Liver (tissue), 9 donors: ENCODE results near the gene MRPL42. TPM values are rescaled to one million over a fixed set of nuclear protein-coding genes. Genes with fewer than 3 reads are reported as not detected.

Experiments
- DNase-seq: peaks from one replicate; pipeline ENCODE4 v3.0.0-alpha.2; 2017; ENCODE audit warnings: low spot score
- H3K27ac ChIP-seq, 2 donors: one replicate each; pipeline ENCODE4 v1.7.0; 2013; ENCODE audit warnings: inconsistent platforms in 2 of 2, low read length in 2 of 2, control low read depth in 1 of 2, low read depth in 1 of 2, mild to moderate bottlenecking in 1 of 2
- H3K27me3 ChIP-seq, 4 donors: one replicate each; pipeline versions ENCODE4 v1.6.1 to v1.7.0; 2013; ENCODE audit warnings: low read length in 3 of 4, inconsistent platforms in 1 of 4, mild to moderate bottlenecking in 1 of 4, moderate library complexity in 1 of 4; ENCODE audit not compliant: control insufficient read depth in 4 of 4, insufficient read depth in 4 of 4
- H3K36me3 ChIP-seq, 4 donors: one replicate each; pipeline versions ENCODE4 v1.6.1 to v1.7.0; 2013; ENCODE audit warnings: low read length in 3 of 4, mild to moderate bottlenecking in 3 of 4, low read depth in 1 of 4, moderate library complexity in 1 of 4; ENCODE audit not compliant: control insufficient read depth in 4 of 4, insufficient read depth in 3 of 4
- H3K4me1 ChIP-seq, 4 donors: one replicate each; pipeline versions ENCODE4 v1.6.1 to v1.7.0; 2013; ENCODE audit warnings: low read length in 3 of 4, mild to moderate bottlenecking in 3 of 4, moderate library complexity in 1 of 4; ENCODE audit not compliant: control insufficient read depth in 4 of 4, insufficient read depth in 4 of 4
- H3K4me3 ChIP-seq, 3 donors: one replicate each; pipeline versions ENCODE4 v1.6.1 to v1.7.0; 2013; ENCODE audit warnings: low read length in 3 of 3, control low read depth in 1 of 3, low read depth in 1 of 3, mild to moderate bottlenecking in 1 of 3
- H3K9ac ChIP-seq, 2 donors: one replicate each; pipeline ENCODE4 v1.7.0; 2013; ENCODE audit warnings: low read length in 2 of 2, mild to moderate bottlenecking in 2 of 2, moderate library complexity in 2 of 2, control low read depth in 1 of 2, low read depth in 1 of 2
- H3K9me3 ChIP-seq, 4 donors: one replicate each; pipeline versions ENCODE4 v1.6.1 to v1.7.0; 2013; ENCODE audit warnings: low read length in 3 of 4; ENCODE audit not compliant: control insufficient read depth in 4 of 4
- ATF3 ChIP-seq: IDR thresholded peaks from 2 replicates; pipeline ENCODE4 v1.6.1; 2016; ENCODE audit warnings: antibody characterized with exemption
- CTCF ChIP-seq: fragments of 150-350 bp; IDR thresholded peaks from 2 replicates; pipeline ENCODE4 v1.5.1; 2017; ENCODE audit warnings: improper control_type of control experiment, low read depth, low read length; ENCODE audit not compliant: missing input control
- EGR1 ChIP-seq, 2 donors: IDR thresholded peaks; 2 replicates each; pipeline ENCODE4 v1.6.1; 2016 to 2018; ENCODE audit warnings: antibody characterized with exemption in 2 of 2, low read depth in 2 of 2
- FOXA1 ChIP-seq: IDR thresholded peaks from 2 replicates; pipeline ENCODE4 v1.6.1; 2016; ENCODE audit warnings: antibody characterized with exemption
- FOXA2 ChIP-seq: IDR thresholded peaks from 2 replicates; pipeline ENCODE4 v1.6.1; 2016; ENCODE audit warnings: antibody characterized with exemption
- GABPA ChIP-seq, 2 donors: IDR thresholded peaks in 1 of 2; conservative IDR thresholded peaks in 1 of 2; 2 replicates each; pipeline ENCODE4 v1.6.1; 2016; ENCODE audit warnings: antibody characterized with exemption in 2 of 2, mild to moderate bottlenecking in 1 of 2, moderate library complexity in 1 of 2
- HNF4G ChIP-seq: IDR thresholded peaks from 2 replicates; pipeline ENCODE4 v1.6.1; 2016; ENCODE audit warnings: antibody characterized with exemption
- JUND ChIP-seq, 2 donors: IDR thresholded peaks; 2 replicates each; pipeline ENCODE4 v1.6.1; 2016; ENCODE audit warnings: antibody characterized with exemption in 2 of 2
- NR2F2 ChIP-seq: IDR thresholded peaks from 2 replicates; pipeline ENCODE4 v1.6.1; 2016; ENCODE audit warnings: antibody characterized with exemption
- RAD21 ChIP-seq, 2 donors: IDR thresholded peaks; 2 replicates each; pipeline ENCODE4 v1.6.1; 2016; ENCODE audit warnings: antibody characterized with exemption in 2 of 2, mild to moderate bottlenecking in 2 of 2
- REST ChIP-seq: IDR thresholded peaks from 2 replicates; pipeline ENCODE4 v1.6.1; 2016; ENCODE audit warnings: antibody characterized with exemption, mild to moderate bottlenecking
- RXRA ChIP-seq, 2 donors: IDR thresholded peaks; 2 replicates each; pipeline ENCODE4 v1.6.1; 2017 to 2018; ENCODE audit warnings: antibody characterized with exemption in 2 of 2, mild to moderate bottlenecking in 1 of 2
- YY1 ChIP-seq: IDR thresholded peaks from 2 replicates; pipeline ENCODE4 v1.6.1; 2016; ENCODE audit warnings: antibody characterized with exemption, mild to moderate bottlenecking
- WGBS: extraction: QIAGEN DNeasy Blood & Tissue Kit; methylation state at CpG from one replicate; pipeline ENCODE4 v1.1.7; 2013; 5-methylcytosine and 5-hydroxymethylcytosine counted together
- polyA plus RNA-seq, 2 donors: library from polyadenylated mRNA; stranded (reverse) in 1 of 2; unstranded in 1 of 2; fragments of 200-250 nt in 1 of 2; fragments of >200 nt in 1 of 2; fragmentation: Nextera tagmentation in 1 of 2; extraction: Ambion mirVana in 1 of 2; gene quantifications; one replicate each; pipeline versions ENCODE4 v1.2.1 to v1.2.3, GENCODE V29; 2013 to 2015
- total RNA-seq, 2 donors: library from RNA; depleted of rRNA; stranded (reverse); fragments of >200 nt; gene quantifications; one replicate each; pipeline ENCODE4 v1.2.3, GENCODE V29; 2014
- TF ChIP-seq, protein P1 (sequence below): IDR thresholded peaks from 2 replicates; pipeline ENCODE4 v1.6.1; 2016; ENCODE audit warnings: antibody characterized with exemption
- TF ChIP-seq, protein P2 (sequence below): IDR thresholded peaks from 2 replicates; pipeline ENCODE4 v1.6.1; 2016; ENCODE audit warnings: antibody characterized with exemption
- donor health status: healthy.
- donor health status: healthy.
- donor health status: healthy.
- donor health status: healthy.
- donor health status: healthy.

MRPL42 gene
- total and polyA plus RNA-seq, 4 donors, result 20.4 to 38.8 (median 33.3) TPM

- WGBS, result 93% methylated on average over 3 of the region's 3 CpGs
- Histone ChIP-seq H3K9ac (no peak overlapping the region), H3K9me3 (no peaks in the 10 kb centered on the region), H3K27me3 (no peaks in the 10 kb centered on the region), H3K36me3 (no peaks in the 10 kb centered on the region), H3K4me1 (no peaks in the 10 kb centered on the region), H3K4me3 (no peak overlapping the region), H3K27ac (no peak overlapping the region)
- TF ChIP-seq RAD21 (IDR thresholded peaks at IDR 0.05) (no peak), FOXA1 (no peak), FOXA2 (no peak), YY1 (no peak), NR2F2 (no peak), REST (no peak), JUND (IDR thresholded peaks at IDR 0.05) (no peak), CTCF (no peak), ATF3 (no peak)
- TF ChIP-seq, protein P1, sequence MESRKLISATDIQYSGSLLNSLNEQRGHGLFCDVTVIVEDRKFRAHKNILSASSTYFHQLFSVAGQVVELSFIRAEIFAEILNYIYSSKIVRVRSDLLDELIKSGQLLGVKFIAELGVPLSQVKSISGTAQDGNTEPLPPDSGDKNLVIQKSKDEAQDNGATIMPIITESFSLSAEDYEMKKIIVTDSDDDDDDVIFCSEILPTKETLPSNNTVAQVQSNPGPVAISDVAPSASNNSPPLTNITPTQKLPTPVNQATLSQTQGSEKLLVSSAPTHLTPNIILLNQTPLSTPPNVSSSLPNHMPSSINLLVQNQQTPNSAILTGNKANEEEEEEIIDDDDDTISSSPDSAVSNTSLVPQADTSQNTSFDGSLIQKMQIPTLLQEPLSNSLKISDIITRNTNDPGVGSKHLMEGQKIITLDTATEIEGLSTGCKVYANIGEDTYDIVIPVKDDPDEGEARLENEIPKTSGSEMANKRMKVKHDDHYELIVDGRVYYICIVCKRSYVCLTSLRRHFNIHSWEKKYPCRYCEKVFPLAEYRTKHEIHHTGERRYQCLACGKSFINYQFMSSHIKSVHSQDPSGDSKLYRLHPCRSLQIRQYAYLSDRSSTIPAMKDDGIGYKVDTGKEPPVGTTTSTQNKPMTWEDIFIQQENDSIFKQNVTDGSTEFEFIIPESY, result no peak
- TF ChIP-seq, protein P2, sequence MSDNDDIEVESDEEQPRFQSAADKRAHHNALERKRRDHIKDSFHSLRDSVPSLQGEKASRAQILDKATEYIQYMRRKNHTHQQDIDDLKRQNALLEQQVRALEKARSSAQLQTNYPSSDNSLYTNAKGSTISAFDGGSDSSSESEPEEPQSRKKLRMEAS, result no peak
- DNase-seq, result no peak
Measured at GRCh38 chr12:93461503-93461902, 5.8 kb upstream of the MRPL42 start.

- no peaks in the 10 kb centered on the region for H3K36me3 ChIP-seq
- H3K9me3 ChIP-seq, result no peaks in the 10 kb centered on the region
- H3K27me3 ChIP-seq, result no peaks in the 10 kb centered on the region
- no peak overlapping the region for H3K4me3 ChIP-seq
- no peak for DNase-seq
- H3K9ac ChIP-seq, result no peak overlapping the region
- H3K4me1 ChIP-seq, result peaks cover 2 to 16% (median 6%) of the 10 kb centered on the region in 4 donors
- H3K27ac ChIP-seq, result no peak overlapping the region
- 97% methylated on average over 5 of the region's 5 CpGs for WGBS
- TF ChIP-seq RXRA (IDR thresholded peaks at IDR 0.05) (no peak), GABPA (IDR thresholded peaks at IDR 0.05 in 1 of 2, conservative IDR thresholded peaks at IDR 0.05 in 1 of 2) (no peak), YY1 (no peak), RAD21 (IDR thresholded peaks at IDR 0.05) (no peak), CTCF (no peak), HNF4G (no peak), ATF3 (no peak), NR2F2 (no peak), FOXA2 (no peak), REST (no peak), EGR1 (IDR thresholded peaks at IDR 0.05; ENCODE audit: low read depth in 2 of 2) (no peak)
- TF ChIP-seq, protein P2, result no peak
Measured at GRCh38 chr12:93465841-93466240, 1.5 kb upstream of the MRPL42 start.
